OCI-M1 (cell line): Measurements from ENCODE around the gene COPS7B.
"Not testable (repeated sequence)": the region's sequence is repeated elsewhere in the genome, so short reads cannot be mapped to it uniquely, and the experiment has no call there.

ENCODE experiments used
- DNase-seq: peaks from one replicate; lab custom pipeline; 2025; lab: John Stamatoyannopoulos, UW

COPS7B gene

GRCh38 chr2:231786177-231786916 lies at the start of gene COPS7B:
TSS of gene COPS7B (plus strand) at chr2:231786445. CDS start at chr2:231788571, 2,126 bp downstream.
- DNase-seq = peak; percentile 89

- DNase-seq = no peak
Observed at GRCh38 chr2:231737761-231738160, 48.5 kb upstream of the COPS7B start.

- no peak for DNase-seq
Observed at GRCh38 chr2:231743376-231744116, 42.7 kb upstream of the COPS7B start.

- DNase-seq = no peak
Observed at GRCh38 chr2:231745303-231746038, 40.8 kb upstream of the COPS7B start.

GRCh38 chr2:231748153-231748896 lies 37.9 kb upstream of the COPS7B start:
- DNase-seq = not testable (repeated sequence)

GRCh38 chr2:231749016-231749415 lies 37.2 kb upstream of the COPS7B start:
- not testable (repeated sequence) for DNase-seq

GRCh38 chr2:231751042-231751815 lies 35.0 kb upstream of the COPS7B start:
- DNase-seq = no peak

- no peak for DNase-seq
Observed at GRCh38 chr2:231752061-231752460, 34.2 kb upstream of the COPS7B start.

GRCh38 chr2:231761735-231762134 lies 24.5 kb upstream of the COPS7B start:
- DNase-seq = no peak

- DNase-seq = no peak
Observed at GRCh38 chr2:231764124-231764523, 22.1 kb upstream of the COPS7B start.

- DNase-seq = no peak
Observed at GRCh38 chr2:231764760-231765159, 21.5 kb upstream of the COPS7B start.

GRCh38 chr2:231765496-231765929 lies 20.7 kb upstream of the COPS7B start:
- no peak for DNase-seq

GRCh38 chr2:231769170-231770136 lies 16.8 kb upstream of the COPS7B start:
- no peak for DNase-seq

GRCh38 chr2:231780123-231780908 lies 5.9 kb upstream of the COPS7B start:
- peak; percentile 43 for DNase-seq

- peak; percentile 98 for DNase-seq
Observed at GRCh38 chr2:231780909-231781797, 5.1 kb upstream of the COPS7B start, which contains the start of gene PDE6D. TSS of gene PDE6D (minus strand) at chr2:231781282. CDS start at chr2:231781114, 168 bp downstream.

- peak; percentile 65 for DNase-seq
Observed at GRCh38 chr2:231781798-231782726, 4.2 kb upstream of the COPS7B start.

GRCh38 chr2:231785413-231785812 lies 832 bp upstream of the COPS7B start:
- no peak for DNase-seq
